Gastrocnemius medialis (tissue), 4 donors: ENCODE results near the gene CIROP.

Experiments used
- CTCF ChIP-seq, 5 experiments: fragments of 450-650 bp in 3 of 5; fragments of 200-600 bp in 2 of 5; sonication (generic) in 2 of 5; IDR thresholded peaks in 4 of 5; conservative IDR thresholded peaks in 1 of 5; 1 replicate in 4 of 5; 2 replicates in 1 of 5; pipeline ENCODE4 v1.5.1; 2016 to 2019; ENCODE audit warnings: antibody characterized with exemption in 5 of 5, mild to moderate bottlenecking in 3 of 5, moderate library complexity in 3 of 5
- POLR2A ChIP-seq, 2 donors: fragments of 450-650 bp; IDR thresholded peaks; one replicate each; pipeline ENCODE4 v1.6.1; 2017; ENCODE audit warnings: antibody characterized with exemption in 2 of 2, mild to moderate bottlenecking in 2 of 2, moderate library complexity in 2 of 2

- TF ChIP-seq CTCF (IDR thresholded peaks at IDR 0.05 in 4 of 5, conservative IDR thresholded peaks at IDR 0.05 in 1 of 5) (no peak), POLR2A (IDR thresholded peaks at IDR 0.05) (no peak)
Observed at GRCh38 chr14:23089498-23090253, 15.1 kb downstream of the CIROP start.
